GM21528 (cell line): ENCODE measurements around the gene FAM98A.

Experiments used
- ATAC-seq: cut with Tn5 transposase; IDR thresholded peaks from one replicate; pipeline ENCODE4 v1.9.1; 2021; ENCODE audit warnings: mild to moderate bottlenecking, moderate library complexity; ENCODE audit not compliant: unreplicated experiment, low FRiP score

FAM98A gene

GRCh38 chr2:33598561-33599174 lies 431 bp downstream of the FAM98A start:
- ATAC-seq = peak; percentile 57

DNA sequence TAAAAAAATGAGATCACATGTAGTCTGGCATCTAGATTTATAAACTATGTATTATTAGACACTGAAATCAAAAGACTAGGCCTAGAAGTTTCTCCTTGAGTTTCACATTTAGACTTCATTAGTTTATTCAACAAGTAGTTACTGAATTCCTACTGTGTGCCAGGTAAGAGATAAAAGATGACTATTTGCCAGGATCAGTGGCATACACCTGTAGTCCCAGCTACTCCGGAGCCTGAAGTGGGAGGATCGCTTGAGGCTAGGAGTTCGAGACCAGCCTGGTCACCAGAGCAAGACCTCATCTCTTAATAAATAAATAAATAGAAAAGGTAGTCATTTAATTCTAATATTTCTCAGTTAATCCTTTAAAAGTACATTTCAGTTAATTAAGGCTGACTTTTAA lies 2.1 kb downstream of the FAM98A start:
- ATAC-seq = no peak

DNA sequence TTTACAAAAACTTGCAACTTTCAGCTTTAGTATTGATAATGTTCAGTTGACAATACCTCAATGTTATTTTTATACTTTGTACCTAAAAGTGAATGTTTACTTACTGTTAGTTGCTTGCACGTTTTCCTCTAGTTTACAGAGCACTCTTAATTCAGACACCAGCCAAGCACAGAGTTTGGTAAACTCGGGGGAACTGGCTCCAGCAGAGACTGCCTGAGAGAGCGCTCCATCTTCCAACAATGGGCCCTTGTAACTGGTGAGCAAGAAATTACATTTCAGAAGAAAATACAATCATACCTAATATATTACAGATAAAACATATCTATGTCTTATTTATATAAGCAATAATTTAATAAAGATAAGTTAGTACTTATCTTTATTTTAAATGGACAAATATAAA lies 3.7 kb downstream of the FAM98A start:
- ATAC-seq = no peak

DNA sequence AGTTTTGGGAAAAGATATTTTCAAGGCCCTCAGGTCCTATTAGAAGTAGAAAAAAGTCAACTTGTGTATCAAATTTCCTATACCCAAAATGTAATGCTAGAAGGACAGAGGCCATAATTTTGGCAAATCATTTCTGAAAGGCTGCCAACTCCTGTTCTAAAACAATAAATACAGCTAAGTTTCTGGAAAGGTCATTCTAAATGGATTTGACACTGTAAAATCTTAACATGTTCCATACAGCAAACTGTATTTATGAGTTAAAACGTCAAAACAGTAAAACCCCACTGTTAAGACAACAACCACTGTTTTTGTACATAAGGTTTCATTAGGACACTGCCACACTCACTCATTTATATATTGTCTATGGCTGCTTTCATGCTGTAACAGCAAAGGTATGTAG lies 9.7 kb downstream of the FAM98A start:
- ATAC-seq = no peak

DNA sequence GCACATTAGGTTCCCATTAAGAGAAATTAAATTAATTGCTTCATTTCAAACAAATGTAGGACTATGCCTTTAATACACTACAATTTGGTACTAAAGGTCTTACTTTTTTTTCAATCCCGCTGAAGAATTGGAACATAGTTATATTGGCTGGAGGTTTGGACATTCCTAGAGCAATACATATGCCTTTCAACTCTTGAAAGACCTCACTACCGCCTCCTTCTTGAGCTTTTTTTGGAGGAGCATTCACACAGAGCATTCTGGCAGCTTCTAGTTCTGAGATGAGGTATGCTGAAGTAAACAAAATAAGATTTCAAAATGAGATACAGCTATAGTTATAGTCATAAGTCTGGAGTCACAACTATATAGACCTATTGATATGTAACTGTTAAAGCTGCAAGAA lies 10.9 kb downstream of the FAM98A start:
- no peak for ATAC-seq

DNA sequence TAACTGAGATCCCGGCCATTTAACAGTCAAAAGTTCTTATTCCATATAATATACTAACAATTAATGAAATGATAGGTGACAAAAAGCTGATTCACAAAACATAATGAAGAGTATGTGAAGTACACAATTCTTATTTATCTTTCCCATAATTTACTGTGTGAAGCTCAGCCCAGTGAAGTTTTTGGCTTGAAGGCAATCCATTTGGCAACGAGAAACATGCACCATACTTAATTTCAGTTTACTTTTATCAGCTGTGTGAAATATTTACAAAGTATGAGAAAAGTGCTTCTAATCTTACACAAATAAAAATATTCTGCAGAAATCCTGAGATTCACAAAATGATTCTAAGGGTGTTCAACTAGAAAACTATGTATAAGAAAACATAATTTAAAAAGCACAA lies 12.3 kb downstream of the FAM98A start:
- no peak for ATAC-seq

- ATAC-seq = peak; percentile 56
Observed at GRCh38 chr2:33583194-33583938, 15.7 kb downstream of the FAM98A start.

- ATAC-seq = no peak
Observed at GRCh38 chr2:33581872-33582271, 17.2 kb downstream of the FAM98A start.

GRCh38 chr2:33579227-33579626 lies 19.9 kb downstream of the FAM98A start:
- ATAC-seq = no peak

DNA sequence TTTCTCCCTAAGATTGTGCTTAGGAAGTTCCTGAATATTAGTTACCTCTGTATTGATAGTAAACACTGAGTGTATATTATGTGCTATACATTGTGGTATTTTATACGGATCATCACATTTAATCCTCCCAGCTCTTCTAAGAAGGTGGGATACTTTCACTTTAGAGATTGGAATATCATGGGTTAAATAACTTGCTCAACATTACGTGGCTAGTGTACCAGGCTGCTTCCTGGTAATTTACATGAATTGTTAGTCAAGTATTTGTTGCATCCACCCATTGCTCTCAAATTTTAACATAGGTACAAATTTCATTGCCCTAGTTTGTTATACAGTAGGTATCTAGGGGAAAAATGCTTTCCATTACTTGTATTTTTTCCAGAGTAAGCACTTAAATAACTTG lies 21.4 kb downstream of the FAM98A start:
- ATAC-seq = no peak

- ATAC-seq = no peak
Observed at GRCh38 chr2:33577084-33577483, 22.0 kb downstream of the FAM98A start.

- ATAC-seq = no peak
Observed at GRCh38 chr2:33573657-33574056, 25.4 kb downstream of the FAM98A start.

DNA sequence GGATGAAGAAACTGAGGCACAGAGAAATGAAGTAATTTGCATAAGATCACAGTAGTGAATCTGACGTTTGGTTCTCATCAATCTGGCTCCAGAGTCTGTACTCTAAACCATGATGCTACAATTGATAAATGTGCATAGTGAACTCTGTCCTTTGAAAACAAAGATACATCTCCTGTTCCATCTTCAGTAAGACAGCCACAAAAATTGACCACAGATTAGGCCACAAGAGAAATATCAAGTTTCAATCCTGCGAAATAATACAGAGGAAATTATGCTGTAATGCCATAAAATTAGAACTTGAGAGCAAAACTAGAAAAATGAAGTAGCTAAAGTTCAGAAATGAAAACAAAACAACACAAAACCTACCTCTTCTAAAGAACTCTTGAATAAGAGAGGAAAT lies 28.4 kb downstream of the FAM98A start:
- ATAC-seq = no peak

DNA sequence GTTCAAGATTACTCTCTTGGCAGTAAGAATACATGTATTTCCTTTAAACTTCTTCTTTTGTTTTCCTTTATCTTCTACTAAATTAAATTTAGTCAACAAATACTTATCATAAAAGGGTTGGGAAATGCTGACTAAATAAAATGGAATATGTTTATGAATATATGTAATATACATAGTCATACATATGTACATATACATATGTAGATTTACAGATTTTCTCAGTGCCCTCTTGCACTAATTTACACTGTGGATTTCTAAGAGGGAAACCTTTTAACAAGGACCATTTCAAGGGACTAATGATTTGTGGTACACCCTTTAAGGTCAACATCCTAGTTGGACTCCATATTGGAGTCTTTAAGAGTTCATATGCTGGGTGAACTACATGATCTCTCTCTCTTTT lies 37.2 kb downstream of the FAM98A start:
- ATAC-seq = no peak

- no peak for ATAC-seq
Observed at GRCh38 chr2:33560017-33560416, 39.1 kb downstream of the FAM98A start.

- ATAC-seq = no peak
Observed at GRCh38 chr2:33559328-33559727, 39.8 kb downstream of the FAM98A start.

- ATAC-seq = no peak
Observed at GRCh38 chr2:33555681-33556080, 43.4 kb downstream of the FAM98A start.

DNA sequence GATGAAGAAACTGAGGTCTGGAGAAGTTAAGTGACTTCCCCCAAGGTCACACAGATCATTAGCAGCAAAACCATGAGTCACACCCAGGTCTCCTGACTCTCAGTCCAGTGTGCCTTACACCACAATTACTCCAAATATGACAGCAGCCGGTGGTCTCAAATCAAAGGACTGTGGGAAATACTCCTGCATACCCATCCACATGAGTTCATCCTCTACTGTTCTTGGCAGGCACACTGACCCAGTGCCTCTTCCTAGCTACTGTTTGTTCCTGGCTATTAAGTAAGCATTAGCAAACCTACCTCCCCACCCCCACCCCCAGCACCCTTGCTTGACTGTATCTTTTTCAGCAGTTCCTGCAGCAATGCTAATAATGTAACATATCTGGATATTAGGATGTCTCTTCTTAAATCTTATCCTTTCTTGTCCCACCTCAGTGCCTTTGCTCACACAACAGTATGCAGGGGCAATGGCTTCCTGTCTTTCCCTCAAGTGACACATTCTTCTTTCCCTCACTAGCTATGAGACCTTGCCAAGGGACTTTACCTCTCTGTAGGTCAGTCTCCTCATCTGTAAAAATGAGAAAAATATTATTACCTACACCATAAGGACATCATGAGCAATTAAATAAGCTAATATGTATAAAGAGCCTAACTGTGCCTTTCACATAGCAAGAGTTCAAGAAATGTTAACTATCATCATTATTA lies 46.2 kb downstream of the FAM98A start:
- ATAC-seq = no peak

GRCh38 chr2:33550206-33550605 lies 48.9 kb downstream of the FAM98A start:
- ATAC-seq = no peak

DNA sequence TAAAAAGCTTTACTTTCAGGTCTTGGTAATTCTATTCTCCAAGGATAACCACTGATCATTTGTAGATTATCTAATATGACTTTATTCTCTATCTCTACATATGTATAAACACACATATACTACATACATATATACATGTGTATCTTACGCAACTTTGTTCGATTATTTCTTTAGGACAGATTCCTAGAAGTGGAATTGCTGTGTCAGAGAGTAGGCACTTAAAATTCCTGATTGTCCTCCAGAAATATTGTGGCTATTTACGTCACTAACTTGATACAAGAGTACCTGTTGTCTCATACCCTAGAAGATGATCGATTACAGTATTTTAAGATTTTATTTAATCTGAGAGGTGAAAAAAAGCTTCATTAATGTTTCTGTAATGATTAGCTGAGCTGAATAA lies 57.9 kb downstream of the FAM98A start:
- no peak for ATAC-seq

GRCh38 chr2:33535421-33535820 lies 63.7 kb downstream of the FAM98A start:
- ATAC-seq = no peak
